Astrocyte (in vitro differentiated cells and primary cell): ENCODE measurements around the gene PDE8A.

Experiments used
- EZH2 ChIP-seq: IDR thresholded peaks from 2 replicates; pipeline ENCODE4 v1.6.1; 2012; ENCODE audit warnings: mild to moderate bottlenecking, low read length, inconsistent platforms; ENCODE audit not compliant: insufficient read depth
- TF ChIP-seq, protein P1 (sequence below): IDR thresholded peaks from 2 replicates; pipeline ENCODE4 v1.5.1; 2011; ENCODE audit warnings: low read depth, mild to moderate bottlenecking, inconsistent platforms, low read length, moderate library complexity; ENCODE audit not compliant: insufficient read depth

DNA sequence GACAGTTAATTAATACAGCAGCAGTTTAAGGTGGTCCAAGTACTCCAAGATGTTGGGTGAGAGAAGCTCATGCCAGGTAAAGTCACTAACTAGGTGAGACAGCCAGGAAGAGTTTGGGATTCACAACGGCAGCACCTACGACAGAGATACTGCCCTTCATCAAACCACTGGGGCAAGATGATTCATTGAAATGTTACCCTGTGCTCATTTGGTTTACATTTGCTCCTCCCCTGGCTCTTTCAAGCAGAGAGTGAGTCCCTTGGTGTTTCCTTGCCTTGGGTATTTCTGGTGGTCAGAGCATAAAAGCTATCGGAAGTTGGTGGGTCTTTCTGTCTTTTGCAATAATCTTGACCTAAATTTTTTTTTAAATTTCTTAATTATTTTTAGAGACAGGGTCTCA, 19.9 kb upstream of the PDE8A start:
- TF ChIP-seq, protein P1, sequence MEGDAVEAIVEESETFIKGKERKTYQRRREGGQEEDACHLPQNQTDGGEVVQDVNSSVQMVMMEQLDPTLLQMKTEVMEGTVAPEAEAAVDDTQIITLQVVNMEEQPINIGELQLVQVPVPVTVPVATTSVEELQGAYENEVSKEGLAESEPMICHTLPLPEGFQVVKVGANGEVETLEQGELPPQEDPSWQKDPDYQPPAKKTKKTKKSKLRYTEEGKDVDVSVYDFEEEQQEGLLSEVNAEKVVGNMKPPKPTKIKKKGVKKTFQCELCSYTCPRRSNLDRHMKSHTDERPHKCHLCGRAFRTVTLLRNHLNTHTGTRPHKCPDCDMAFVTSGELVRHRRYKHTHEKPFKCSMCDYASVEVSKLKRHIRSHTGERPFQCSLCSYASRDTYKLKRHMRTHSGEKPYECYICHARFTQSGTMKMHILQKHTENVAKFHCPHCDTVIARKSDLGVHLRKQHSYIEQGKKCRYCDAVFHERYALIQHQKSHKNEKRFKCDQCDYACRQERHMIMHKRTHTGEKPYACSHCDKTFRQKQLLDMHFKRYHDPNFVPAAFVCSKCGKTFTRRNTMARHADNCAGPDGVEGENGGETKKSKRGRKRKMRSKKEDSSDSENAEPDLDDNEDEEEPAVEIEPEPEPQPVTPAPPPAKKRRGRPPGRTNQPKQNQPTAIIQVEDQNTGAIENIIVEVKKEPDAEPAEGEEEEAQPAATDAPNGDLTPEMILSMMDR: no peak
- no peak for TF ChIP-seq EZH2
